ENCODE measurements around the gene FBXO44.

FBXO44 gene

DNA sequence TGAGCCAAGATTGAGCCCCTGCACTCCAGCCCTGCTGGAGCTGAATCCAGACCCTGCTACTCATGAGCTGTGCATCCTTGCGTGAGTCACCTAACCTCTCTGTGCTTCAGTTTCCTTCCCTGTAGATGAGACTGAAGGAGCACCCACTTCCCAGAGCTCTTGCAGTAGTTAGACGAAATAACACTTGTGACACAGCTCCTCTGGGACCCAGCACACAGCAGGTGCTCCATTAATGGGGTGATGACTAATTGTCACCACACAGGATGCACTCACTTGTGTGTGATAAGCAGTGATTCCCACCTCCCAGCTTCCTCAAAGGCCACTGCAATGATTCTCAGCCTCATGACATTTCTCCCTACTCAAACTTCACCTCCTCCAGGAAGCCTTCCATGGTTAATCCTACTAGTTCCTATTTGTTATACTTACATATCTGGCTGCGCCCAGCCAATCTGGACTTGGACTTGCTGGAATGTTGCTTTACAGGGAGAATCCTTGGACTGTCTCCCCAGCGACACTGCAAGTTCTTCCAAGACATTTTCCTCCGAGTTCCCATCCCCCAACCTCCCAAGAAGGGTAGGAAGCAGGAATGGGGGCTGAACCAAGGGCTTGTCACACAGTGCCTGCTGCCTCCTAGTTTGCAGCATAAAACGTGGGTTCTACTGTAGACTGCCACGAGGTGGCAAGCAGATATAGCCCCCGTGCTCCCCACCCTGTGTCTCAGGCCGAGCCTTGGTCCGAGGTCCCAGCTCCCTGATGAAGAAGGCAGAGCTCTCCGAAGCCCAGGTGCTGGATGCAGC lies 54.1 kb downstream of the FBXO44 start:
- DNase-seq (ENCODE audit: low read depth), result no peak

DNA sequence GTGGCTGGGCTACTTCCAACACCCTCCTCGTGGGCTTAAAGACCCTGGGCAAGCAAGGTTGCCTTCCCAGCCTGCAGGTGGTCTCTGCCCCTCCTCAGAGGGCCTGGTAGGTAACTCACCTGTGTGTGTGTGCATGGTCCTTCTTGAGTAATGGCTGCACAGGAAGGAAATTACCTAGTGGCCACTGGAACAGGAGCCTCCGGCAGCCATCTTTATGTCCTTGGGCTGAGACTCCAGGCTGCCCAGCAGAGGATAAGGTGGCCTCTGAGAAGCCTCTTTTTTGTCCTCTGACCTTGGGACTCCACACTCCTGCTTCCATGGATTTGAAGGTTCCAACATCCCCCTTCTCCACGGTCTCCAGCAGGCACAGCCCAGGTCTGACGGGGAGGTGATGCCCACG lies 56.8 kb downstream of the FBXO44 start:
- DNase-seq (ENCODE audit: low read depth), result no peak

DNA sequence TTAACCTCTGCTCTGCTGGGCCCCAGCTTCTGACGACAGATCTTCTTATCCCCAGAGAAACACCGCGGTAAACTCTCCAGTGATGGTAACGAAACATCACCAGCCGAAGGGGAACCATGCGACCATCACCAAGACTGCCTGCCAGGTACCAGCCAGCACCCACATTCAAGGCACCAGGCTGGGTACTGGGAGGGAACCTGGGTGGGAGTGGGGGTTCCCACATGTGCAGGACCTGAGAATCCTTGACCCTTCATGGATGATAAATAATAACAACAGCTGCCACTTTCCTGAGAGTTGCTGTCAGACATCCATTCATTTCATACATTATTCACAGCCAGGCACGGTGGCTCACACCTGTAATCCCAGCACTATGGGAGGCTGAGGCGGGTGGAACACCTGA lies 57.6 kb downstream of the FBXO44 start:
- no peak for DNase-seq (ENCODE audit: low read depth)

All from stimulated activated CD8-positive, alpha-beta memory T cell treated with anti-CD3 and anti-CD28 coated beads, Interleukin-12 subunit alpha, Interleukin-12 subunit beta, amount 100 ng/mL, for 1 hour (primary cell).